Measurements from ENCODE around the gene ARSJ.

Gene ARSJ

DNA sequence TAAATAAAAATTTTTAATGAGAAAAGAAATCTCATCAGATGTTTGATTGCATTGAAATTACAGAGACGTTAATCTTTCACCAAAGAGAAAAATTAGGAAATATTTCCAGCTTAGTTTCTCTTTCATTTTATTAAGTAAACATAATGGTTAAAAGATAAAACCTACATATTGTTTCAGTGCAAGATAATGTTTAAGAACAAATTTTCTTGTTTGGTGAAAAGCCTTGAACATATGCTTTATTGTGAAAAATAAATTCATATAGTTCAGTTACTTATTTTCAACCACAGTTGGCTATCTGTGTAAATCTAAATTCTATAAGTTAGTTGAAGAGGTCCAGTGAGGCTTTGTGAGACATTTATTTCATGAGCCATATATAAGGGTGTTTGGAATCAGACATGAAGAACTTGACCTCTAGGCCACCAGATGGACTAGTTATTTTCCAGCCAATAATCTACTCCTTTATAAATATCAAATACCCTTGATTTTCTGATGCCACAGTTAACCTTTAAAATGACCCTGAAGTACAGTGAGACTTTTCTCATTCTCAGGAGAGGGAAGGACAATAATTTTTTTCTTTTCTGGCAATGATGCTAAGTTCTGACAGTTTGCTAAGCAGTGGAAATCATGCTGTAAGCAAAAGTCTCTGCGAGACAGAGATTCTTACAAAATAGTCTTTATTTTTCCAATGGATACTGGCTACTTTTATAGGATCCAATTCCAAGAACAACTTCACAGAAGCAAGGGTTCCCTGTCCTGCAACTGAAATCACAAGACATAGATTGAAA is 2.5 kb downstream of the ARSJ start:
- H3K27me3 Mint-ChIP-seq, result peaks cover 50% of the 10 kb centered on the region
- H3K4me3 Mint-ChIP-seq, result no peak overlapping the region
- DNase-seq, result no peak
- H3K9me3 Mint-ChIP-seq, result peaks cover 8% of the 10 kb centered on the region
- H3K36me3 Mint-ChIP-seq (ENCODE audit: low read depth), result no peaks in the 10 kb centered on the region
- H3K4me1 Mint-ChIP-seq (ENCODE audit: low read depth), result peaks cover 20% of the 10 kb centered on the region
- H3K27ac Mint-ChIP-seq, result no peak overlapping the region

DNA sequence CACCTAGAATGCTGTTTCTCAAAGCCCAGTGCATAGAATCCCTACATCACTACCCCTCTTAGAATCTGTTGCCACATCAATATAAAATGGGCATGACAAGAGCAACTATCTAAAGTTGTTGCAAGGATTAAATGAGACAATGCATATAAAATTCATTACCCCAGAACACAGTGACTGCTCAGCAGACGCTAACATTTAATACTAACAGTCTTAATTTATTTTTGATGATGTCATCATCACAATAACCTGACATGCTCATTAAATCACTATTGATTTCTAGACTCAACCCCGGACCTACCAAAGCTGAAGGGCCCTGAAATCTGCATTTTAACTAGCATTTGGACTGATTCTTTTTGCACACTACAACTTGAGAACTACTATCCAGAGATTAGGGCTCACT is 3.9 kb downstream of the ARSJ start:
- Mint-ChIP-seq H3K9me3 (peaks cover 8% of the 10 kb centered on the region), H3K27ac (no peak overlapping the region), H3K4me1 (ENCODE audit: low read depth) (peaks cover 20% of the 10 kb centered on the region), H3K27me3 (peaks cover 39% of the 10 kb centered on the region), H3K4me3 (no peak overlapping the region), H3K36me3 (ENCODE audit: low read depth) (no peaks in the 10 kb centered on the region)
- DNase-seq, result no peak

DNA sequence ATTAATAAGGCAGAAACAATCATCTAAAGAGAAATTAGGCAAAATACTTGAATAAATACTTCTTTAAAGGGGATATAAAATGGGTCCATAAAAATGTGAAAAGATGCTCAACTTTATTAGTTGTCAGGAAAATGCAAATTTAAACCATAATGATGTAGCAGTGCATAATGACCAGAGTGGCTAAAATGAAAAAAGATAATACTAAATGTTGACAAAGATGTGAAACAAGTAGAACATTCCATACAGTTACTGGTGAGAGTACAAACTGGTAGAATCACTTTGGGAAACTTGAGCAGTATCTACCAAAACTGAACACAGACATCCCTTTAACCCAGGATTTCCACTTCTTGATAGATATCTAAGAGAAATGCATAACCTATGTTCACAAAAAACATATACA is 5.0 kb downstream of the ARSJ start:
- no peak overlapping the region for H3K27ac Mint-ChIP-seq
- DNase-seq, result no peak
- no peak overlapping the region for H3K4me3 Mint-ChIP-seq
- H3K4me1 Mint-ChIP-seq (ENCODE audit: low read depth), result peaks cover 10% of the 10 kb centered on the region
- H3K9me3 Mint-ChIP-seq, result peaks cover 8% of the 10 kb centered on the region
- peaks cover 28% of the 10 kb centered on the region for H3K27me3 Mint-ChIP-seq
- no peaks in the 10 kb centered on the region for H3K36me3 Mint-ChIP-seq (ENCODE audit: low read depth)

DNA sequence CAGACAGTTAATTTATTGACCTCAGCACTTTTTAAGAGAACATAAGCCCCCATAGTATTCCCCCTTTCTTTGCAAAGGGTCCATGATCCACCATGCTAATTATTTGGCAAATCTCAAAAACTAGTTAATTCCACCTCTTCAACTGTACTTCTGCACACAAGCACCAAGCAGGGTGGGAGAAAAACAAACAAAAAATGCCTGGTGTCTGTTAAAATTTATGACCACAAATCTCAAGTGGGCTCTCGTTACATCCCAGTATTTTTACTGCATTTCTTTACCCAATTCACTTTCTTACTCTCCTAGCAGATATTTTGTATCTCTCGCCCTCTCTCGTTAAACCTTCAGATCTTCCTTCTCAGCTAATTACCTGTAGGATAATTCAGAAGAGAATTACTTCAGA is 6.1 kb downstream of the ARSJ start:
- Mint-ChIP-seq H3K4me1 (ENCODE audit: low read depth) (peaks cover 4% of the 10 kb centered on the region), H3K9me3 (peaks cover 8% of the 10 kb centered on the region), H3K27me3 (peaks cover 17% of the 10 kb centered on the region), H3K27ac (no peak overlapping the region), H3K4me3 (no peak overlapping the region), H3K36me3 (ENCODE audit: low read depth) (no peaks in the 10 kb centered on the region)
- no peak for DNase-seq

DNA sequence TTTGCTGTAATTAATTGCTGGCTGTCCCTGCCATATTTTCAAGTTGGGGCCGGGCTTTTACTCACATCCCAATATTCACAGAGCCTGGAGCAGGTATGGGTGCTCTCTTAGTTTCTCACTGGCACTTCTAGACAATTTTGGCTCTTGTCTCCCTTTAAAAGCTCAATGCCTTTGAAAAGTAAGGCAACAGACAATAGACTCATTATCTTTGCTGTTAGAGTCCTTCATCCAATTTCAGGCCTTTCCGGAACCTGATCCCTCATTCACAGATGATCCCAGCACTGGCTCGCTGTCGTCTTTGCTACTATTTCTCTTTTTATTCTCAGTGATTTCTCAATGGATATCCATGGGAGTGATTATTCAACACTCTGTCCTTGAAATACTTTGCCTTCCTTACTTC is 6.7 kb downstream of the ARSJ start:
- DNase-seq, result no peak
- Mint-ChIP-seq H3K9me3 (peaks cover 8% of the 10 kb centered on the region), H3K4me1 (ENCODE audit: low read depth) (peaks cover 4% of the 10 kb centered on the region), H3K4me3 (no peak overlapping the region), H3K36me3 (ENCODE audit: low read depth) (no peaks in the 10 kb centered on the region), H3K27ac (no peak overlapping the region), H3K27me3 (peaks cover 11% of the 10 kb centered on the region)

DNA sequence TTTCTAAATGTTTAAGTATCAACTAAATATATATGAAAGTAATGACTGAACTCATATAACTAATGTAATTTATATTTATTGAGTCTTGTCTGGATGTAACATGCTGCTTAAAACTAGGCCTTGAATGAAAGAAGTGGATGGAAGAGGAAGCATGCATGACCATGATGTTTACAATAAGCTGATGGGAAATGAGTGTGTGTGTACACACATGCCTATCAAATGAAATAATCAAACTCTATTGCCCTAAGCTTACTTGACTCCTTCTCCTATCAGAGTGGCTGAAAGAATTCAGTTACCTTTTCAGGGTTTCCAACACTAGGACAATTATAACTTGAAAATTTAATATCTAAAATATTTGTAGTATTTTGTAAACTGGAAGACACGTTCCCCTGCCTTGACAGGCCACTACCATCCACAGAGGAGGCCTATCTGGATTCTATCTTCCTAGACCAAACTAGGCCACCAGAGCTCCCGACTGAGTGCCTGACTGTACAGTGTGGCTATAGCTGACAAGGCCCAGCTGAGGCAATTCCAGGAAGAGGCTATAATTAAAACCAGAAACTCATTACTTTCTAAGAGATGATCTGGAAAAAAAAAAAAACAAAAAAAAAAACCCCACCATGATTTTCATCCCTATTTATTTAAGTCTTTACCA is 7.6 kb downstream of the ARSJ start:
- Mint-ChIP-seq H3K36me3 (ENCODE audit: low read depth) (no peaks in the 10 kb centered on the region), H3K9me3 (peaks cover 8% of the 10 kb centered on the region), H3K4me1 (ENCODE audit: low read depth) (no peaks in the 10 kb centered on the region), H3K27ac (no peak overlapping the region), H3K4me3 (no peak overlapping the region), H3K27me3 (peaks cover 10% of the 10 kb centered on the region)
- DNase-seq, result no peak

DNA sequence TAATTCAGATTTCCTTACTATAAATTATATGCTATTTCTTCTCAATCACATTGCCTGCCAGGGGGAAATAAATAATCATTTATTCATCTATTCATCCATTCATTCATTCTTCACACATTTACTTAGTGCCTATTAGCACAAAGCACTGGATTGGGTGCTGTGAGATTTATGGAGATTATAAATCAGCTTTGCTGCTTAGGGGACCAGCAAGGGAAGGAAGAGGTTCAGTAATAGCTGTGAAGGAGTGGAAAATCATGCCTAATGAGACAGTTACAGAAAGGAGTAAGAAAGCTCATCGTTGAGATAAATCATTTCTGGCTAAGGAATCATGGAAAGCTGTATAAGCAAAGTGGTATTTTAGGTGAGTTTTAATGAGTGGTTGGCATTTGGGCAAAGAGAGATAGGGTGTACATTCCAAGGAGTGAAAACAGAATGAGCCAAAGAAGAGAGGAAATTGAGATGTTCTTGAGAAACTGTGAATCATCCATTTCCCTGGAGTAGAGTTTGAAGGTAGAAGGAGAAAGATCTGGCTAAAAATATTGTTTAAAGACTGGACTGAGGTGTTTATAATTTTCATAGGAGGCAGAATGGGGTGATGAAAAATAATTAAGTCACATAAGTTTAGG is 9.6 kb downstream of the ARSJ start:
- peaks cover 8% of the 10 kb centered on the region for H3K9me3 Mint-ChIP-seq
- DNase-seq, result no peak

DNA sequence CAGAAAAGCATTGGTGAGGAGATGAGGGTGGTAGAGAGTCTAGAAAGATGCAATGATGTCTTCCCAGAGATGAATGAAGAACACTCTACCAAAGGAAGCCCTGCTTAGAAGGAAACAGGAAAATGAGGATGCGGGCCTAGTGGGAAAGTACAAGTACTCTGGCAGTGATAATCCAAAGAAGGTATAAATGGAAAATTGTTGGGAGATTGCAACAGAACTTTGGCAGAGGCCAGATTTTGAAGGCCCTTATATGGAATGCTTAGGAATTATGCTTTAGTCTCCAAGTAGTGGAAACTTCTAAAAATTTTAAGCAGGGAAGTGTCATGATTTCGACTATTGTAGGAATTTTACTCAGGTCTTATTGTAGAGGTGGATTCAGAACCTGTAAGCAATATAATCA is 11.0 kb downstream of the ARSJ start:
- peaks cover 5% of the 10 kb centered on the region for H3K27me3 Mint-ChIP-seq
- H3K4me3 Mint-ChIP-seq, result no peak overlapping the region
- no peaks in the 10 kb centered on the region for H3K36me3 Mint-ChIP-seq (ENCODE audit: low read depth)
- no peak overlapping the region for H3K27ac Mint-ChIP-seq
- no peaks in the 10 kb centered on the region for H3K9me3 Mint-ChIP-seq
- H3K4me1 Mint-ChIP-seq (ENCODE audit: low read depth), result no peaks in the 10 kb centered on the region
- DNase-seq, result no peak

More for the DNA sequence above, 9.6 kb downstream of the ARSJ start:
- Mint-ChIP-seq H3K36me3 (ENCODE audit: low read depth) (no peaks in the 10 kb centered on the region), H3K27me3 (peaks cover 10% of the 10 kb centered on the region), H3K4me3 (no peak overlapping the region), H3K4me1 (ENCODE audit: low read depth) (no peaks in the 10 kb centered on the region), H3K27ac (no peak overlapping the region)

DNA sequence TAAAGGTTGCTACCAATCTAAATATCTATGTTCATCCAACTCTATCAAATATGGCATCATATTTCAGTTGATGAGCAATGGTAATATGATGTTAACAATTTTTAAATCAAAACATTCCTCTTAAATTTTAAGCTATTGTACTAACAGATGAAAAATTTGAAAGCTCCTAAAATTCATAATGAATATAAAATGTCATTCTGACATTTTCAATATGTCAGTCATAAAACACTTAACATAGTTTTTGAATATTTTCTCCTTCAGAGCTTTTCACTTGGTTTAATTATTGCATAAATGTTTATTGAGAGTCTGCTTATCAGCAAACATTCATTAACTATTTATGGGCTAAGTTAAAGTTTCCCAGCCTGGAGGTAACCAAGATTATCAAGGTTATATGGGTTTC is 11.8 kb downstream of the ARSJ start:
- Mint-ChIP-seq H3K4me3 (no peak overlapping the region), H3K27ac (no peak overlapping the region), H3K9me3 (peaks cover 6% of the 10 kb centered on the region), H3K36me3 (ENCODE audit: low read depth) (peaks cover 3% of the 10 kb centered on the region), H3K4me1 (ENCODE audit: low read depth) (no peaks in the 10 kb centered on the region), H3K27me3 (no peaks in the 10 kb centered on the region)
- DNase-seq, result no peak

DNA sequence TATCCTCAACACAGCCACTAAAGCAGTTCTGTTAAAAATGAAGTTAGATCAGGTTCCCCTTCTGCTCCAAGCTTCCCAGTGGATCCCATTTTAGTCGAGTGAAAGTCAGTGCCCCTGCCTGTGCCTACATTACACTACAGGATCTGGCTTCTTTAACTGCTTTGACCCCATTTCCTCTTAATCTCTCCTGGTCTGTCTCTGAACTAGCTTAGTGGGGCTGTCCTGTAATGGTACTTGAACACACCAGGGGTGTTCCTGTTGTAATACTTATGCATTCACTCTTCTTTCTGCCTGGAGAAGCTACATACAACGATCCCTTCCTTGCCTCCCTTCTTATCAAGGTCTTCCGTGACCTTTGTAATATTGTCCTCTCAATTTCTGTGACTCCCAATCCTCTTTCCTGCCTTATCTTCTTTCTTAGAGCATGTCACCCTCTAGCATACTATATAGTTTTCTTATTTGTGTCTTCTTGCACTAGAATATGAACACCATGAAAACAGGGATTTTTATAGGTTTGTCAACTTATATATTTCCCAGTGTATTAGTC is 16.7 kb downstream of the ARSJ start:
- H3K36me3 Mint-ChIP-seq (ENCODE audit: low read depth), result peaks cover 3% of the 10 kb centered on the region
- H3K27ac Mint-ChIP-seq, result no peak overlapping the region
- DNase-seq, result no peak
- peaks cover 9% of the 10 kb centered on the region for H3K9me3 Mint-ChIP-seq
- peaks cover 5% of the 10 kb centered on the region for H3K4me1 Mint-ChIP-seq (ENCODE audit: low read depth)
- no peak overlapping the region for H3K4me3 Mint-ChIP-seq
- peaks cover under 1% of the 10 kb centered on the region for H3K27me3 Mint-ChIP-seq

DNA sequence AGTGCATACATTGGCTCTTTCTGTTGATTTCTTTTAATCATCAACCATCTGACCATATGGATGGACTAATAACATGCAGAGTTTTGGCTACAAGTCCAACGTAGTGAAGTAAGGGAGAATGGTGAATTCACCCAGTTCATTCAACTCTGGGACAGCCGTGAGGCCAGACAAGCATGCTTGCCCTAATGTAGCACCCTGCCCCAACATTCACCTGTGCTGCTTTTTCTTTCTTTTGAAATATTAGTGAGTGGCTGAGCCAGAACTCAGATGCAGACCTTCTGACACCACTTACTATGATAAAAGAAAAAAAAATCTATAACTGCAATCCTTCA is 17.5 kb downstream of the ARSJ start:
- Mint-ChIP-seq H3K4me1 (ENCODE audit: low read depth) (peaks cover 5% of the 10 kb centered on the region), H3K36me3 (ENCODE audit: low read depth) (peaks cover 3% of the 10 kb centered on the region), H3K27me3 (peaks cover 4% of the 10 kb centered on the region), H3K27ac (no peak overlapping the region), H3K9me3 (peaks cover 9% of the 10 kb centered on the region), H3K4me3 (no peak overlapping the region)
- DNase-seq, result no peak

DNA sequence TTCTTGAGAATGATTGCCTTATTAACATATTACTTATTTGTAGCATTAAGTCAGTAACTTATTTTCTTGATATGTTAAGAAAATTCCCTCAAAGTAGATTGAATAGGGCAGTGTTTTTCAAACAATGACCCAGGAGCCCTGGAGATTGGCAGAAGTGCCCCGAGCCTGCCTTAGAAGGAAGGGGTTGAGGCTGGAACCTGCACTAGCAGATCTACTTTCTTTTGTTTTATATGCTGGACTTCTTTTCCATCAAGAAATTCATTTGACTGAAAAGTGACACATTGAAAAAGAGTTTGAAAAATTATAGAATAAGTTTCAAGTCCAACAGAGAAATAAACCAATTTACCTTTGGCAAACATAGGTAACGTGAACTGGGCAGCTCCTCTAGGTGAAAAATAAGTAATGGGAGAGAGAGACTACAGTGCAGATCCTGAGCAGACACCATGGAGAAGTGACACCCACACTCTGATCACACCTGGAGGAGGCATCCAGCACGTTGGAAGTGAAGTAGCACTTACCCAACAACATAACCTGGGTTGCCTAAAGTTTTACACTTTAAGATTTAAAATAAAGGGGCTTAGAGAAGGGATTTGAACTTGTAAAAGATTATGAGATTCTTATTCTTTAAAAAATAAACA is 18.6 kb downstream of the ARSJ start:
- peaks cover 3% of the 10 kb centered on the region for H3K36me3 Mint-ChIP-seq (ENCODE audit: low read depth)
- DNase-seq, result no peak
- H3K27me3 Mint-ChIP-seq, result peaks cover 4% of the 10 kb centered on the region
- peaks cover 9% of the 10 kb centered on the region for H3K9me3 Mint-ChIP-seq
- no peak overlapping the region for H3K27ac Mint-ChIP-seq
- no peak overlapping the region for H3K4me3 Mint-ChIP-seq
- H3K4me1 Mint-ChIP-seq (ENCODE audit: low read depth), result peaks cover 6% of the 10 kb centered on the region

DNA sequence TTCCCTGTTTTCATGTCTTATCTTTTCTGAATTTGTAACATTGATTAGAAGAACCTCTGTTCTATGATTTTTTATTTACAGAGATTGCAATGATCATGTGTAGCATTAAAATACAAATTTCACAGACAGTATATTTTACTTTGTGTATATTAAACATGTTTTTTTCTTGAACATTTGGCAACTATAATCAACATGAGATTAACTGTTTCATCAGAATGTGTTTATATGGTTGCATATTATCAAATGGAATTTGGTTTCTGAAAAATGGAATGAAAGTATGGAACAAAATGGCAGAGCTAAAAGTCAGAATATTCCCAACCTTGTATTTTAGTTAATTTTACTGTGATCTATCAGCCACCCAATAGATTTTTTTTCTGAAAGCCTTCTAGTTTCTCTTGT is 19.9 kb downstream of the ARSJ start:
- H3K27me3 Mint-ChIP-seq, result peaks cover 4% of the 10 kb centered on the region
- H3K9me3 Mint-ChIP-seq, result peaks cover 9% of the 10 kb centered on the region
- DNase-seq, result no peak
- no peak overlapping the region for H3K4me3 Mint-ChIP-seq
- peaks cover 7% of the 10 kb centered on the region for H3K4me1 Mint-ChIP-seq (ENCODE audit: low read depth)
- no peak overlapping the region for H3K27ac Mint-ChIP-seq
- peaks cover 3% of the 10 kb centered on the region for H3K36me3 Mint-ChIP-seq (ENCODE audit: low read depth)

DNA sequence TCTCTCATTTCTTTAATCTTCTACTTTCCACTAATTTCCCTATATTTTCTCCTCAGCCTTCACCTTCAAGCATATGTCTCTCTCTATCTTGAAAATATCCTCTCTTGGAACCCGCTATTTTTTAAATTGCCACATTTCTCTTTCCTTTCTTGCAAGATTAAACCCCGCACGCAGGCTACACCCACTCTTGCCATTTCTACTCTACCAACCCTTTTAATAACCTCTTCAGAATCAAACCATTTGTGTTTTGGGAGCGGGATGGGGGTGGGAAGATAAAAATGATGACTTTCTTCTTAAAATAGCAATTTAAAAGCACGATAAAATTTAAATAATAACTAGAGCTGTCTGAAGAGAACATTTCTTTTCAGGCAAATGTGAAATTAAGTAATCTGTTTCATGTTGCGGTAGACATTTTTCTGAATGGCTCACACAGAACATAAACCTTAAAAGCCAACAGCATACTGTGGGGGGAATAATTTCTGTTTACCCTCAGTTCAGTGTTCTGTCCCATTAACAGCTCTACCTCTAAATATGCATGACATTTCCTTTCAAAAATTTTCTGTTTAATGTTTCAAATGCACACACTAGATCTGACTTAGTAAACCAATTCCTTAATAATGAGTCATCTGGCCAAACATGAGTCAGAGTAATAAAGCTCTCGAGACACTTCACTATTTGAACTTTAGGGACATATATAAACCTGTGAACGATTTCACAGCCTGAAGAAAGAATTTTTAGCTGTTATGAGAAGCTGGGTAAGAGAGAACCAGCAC is 20.5 kb downstream of the ARSJ start:
- Mint-ChIP-seq H3K4me3 (no peak overlapping the region), H3K27me3 (peaks cover 4% of the 10 kb centered on the region), H3K9me3 (peaks cover 9% of the 10 kb centered on the region), H3K27ac (no peak overlapping the region), H3K36me3 (ENCODE audit: low read depth) (peaks cover 3% of the 10 kb centered on the region), H3K4me1 (ENCODE audit: low read depth) (peaks cover 9% of the 10 kb centered on the region)
- DNase-seq, result no peak

Data from activated T-cell treated with anti-CD3 and anti-CD28 coated beads, Interleukin-2, amount 50 U/mL, for 24 hours (primary cell).